ENCODE measurements around the gene NOL11.
A peak's percentile ranks its signal among the peaks of the same experiment; 100 is the strongest.
"Not testable (repeated sequence)": the region's sequence is repeated elsewhere in the genome, so short reads cannot be mapped to it uniquely, and the experiment has no call there.

NOL11 gene

GRCh38 chr17:67717624-67718324 lies at the start of gene NOL11:
TSS of gene NOL11 (plus strand) at chr17:67717936. CDS start at chr17:67717948, 12 bp downstream.
- DNase-seq: peak; percentile 99

DNA sequence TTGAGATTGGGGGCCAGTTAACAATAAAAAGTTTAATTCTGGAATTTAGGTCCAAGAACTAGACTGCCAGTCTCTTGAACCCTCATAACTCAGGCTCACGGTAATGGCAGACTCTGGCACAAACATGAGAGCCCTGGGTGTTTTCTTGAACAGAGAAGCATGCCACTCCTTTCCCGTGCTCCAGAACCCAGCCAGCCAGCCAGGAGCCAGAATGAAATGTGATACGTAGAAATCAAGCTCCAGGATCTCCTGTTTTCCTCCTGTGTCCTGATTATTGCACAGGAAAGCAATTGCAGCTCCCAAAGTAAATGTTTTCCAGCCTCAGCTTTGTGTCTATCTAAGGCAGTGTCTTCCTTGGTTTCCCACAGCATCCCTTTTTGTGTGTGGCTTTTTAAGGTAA lies 46.2 kb upstream of the NOL11 start:
- no peak for DNase-seq

DNA sequence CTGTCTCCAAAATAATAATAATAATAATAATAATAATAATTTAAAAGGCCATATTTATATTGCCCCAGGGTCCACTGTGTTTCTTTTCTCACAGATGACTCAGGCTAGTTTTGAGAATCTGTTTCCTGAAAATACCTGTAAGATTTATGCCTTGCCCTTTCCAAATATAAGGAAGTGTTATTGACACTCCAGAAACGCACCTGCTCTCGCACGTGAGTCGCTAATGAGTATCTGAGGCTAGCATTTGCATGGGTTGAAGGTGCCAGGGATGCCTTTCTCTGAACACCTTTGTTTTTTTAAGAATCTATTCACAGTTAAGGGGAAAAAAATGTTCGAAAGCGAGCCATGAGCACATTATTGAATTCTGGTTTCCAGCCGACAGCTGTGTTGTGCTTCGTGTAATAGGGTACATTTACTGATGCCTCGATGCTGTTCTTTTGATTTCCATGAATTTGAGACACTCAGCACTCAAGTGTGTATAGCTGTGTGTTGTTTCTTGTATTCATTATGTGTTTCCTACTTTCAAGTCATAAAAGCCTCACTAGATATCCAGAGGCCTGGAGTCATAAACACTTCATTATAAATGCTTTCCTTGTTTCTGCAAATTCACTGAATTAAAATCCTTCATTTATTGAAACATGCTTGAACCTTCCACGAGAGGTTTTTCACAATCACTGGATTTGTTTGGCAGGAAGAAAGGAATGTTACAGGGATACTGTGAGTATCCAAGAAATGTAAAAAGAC lies 45.0 kb upstream of the NOL11 start:
- no peak for DNase-seq

DNA sequence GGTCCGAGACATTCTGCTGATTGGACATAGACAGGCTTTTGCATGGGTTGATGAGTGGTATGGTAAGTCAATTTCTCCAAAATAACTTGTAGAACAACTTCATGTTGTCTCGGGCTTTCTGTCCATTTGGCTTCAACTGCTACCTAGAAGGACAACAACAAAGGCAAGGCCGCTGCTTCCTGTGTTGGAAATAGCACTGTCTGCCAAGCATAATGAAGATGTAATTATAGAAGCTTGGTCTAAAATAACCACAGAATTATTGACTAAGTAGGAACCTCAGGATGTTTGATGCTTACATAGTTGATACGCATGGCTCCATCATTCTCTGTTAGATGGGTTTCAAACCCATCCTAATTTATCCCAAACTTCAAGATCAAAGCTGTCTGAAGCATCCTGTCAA lies 42.3 kb upstream of the NOL11 start:
- DNase-seq: no peak

- DNase-seq: no peak
These were observed 41.4 kb upstream of the NOL11 start for GRCh38 chr17:67676305-67676704.

DNA sequence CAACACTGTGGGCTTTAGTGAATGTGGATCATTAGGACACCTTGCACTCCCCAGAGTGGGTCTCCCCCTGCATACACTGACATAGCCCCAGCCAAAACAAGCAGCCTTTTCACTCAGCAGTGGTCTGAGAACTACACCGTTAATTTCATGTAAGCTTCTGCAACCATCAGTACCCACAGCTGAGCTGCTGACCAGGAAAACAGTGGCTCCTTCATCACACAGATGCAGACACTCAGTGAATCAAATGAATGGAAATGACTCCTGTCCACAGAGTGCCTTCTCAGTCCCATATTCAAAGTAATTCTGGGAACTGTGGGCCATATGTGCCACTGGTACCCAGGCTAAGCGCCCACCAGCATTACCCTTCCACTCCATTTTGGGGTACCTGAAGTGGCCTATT lies 39.3 kb upstream of the NOL11 start:
- DNase-seq: no peak

- DNase-seq: no peak
These were observed 38.5 kb upstream of the NOL11 start for GRCh38 chr17:67679225-67679624.

GRCh38 chr17:67679721-67680120 lies 38.0 kb upstream of the NOL11 start:
- DNase-seq: no peak

- no peak for DNase-seq
These were observed 37.1 kb upstream of the NOL11 start for GRCh38 chr17:67680445-67681224.

DNA sequence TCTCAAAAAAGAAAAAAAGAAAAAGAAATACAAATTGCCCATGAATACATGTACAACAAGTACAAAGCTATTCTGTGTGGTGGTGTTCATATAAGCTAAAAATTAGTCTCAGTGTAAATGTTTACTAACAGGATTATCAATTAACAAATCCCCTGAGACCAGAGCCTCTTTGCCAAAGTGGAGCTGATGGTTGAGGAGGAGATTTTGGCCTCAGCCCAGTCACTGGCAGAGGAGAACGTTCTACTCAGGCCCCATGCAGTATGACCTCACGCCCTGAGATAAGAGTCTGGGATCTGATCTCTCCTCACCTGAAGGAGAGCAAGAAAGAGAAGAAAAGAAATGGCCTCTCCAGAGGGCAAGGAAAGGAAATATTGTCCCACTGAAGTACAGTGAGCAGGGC lies 35.5 kb upstream of the NOL11 start:
- DNase-seq: no peak

DNA sequence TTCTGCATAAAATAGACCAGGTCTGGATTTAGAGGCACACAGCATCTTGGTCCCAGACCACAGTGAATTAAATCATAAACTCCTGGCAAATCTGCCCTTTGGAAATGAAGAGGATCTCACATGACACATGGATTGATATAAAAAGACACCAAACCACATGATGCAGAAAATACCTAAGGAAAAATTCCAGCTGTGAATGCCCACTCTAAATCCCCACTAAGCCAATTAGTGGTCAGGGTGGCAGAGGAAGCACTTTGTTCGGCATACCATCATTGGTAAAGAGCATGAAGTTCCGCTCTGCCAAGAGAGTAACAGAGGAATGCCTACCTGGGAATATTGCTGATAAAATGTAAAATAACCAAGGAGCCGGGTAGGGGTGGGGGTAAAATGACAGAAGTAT lies 32.4 kb upstream of the NOL11 start:
- DNase-seq: no peak

DNA sequence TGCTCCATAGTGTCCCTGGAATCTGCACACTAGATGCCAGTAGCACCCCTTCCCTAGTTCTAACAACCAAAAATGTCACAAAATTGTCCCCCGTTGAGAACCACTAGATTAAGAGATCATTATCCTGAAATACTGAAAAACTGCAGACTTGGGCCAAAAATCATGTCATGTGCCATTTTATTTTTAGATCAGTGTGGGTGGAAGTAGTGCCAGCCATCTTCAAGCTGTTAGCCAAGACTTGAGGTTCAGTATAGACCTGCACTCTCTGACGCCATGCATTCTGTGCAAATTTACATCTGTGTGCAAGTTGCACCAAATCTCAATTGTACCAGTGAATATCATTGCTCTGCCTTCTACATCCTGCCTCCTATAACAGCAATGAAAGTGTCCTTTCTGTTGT lies 31.5 kb upstream of the NOL11 start:
- no peak for DNase-seq

GRCh38 chr17:67687511-67687910 lies 30.2 kb upstream of the NOL11 start:
- no peak for DNase-seq

GRCh38 chr17:67689534-67690177 lies 28.1 kb upstream of the NOL11 start:
- peak; percentile 87 for DNase-seq

GRCh38 chr17:67693811-67694210 lies 23.9 kb upstream of the NOL11 start:
- DNase-seq: no peak

DNA sequence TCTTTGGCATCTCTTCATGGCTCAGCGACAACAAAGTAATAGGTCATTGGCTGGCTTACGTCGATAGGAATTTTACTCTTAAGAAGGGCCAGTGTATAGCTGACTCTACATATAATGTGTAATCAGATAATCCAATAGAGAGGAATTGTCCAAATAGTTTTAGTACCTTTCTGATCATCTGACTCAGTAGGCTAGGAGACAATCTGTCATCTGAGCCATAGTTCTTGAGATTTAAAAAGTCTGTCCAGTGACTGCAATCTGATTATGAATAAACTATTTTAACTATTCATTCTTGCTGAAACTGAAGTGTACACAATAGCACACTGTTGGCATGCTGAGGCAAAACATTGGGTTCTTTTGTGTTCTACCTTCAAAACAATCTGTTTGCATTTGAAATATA lies 21.4 kb upstream of the NOL11 start:
- DNase-seq: no peak

GRCh38 chr17:67696853-67697498 lies 20.8 kb upstream of the NOL11 start:
- DNase-seq: no peak

- DNase-seq: no peak
These were observed 17.6 kb upstream of the NOL11 start for GRCh38 chr17:67700037-67700724.

- no peak for DNase-seq
These were observed 17.0 kb upstream of the NOL11 start for GRCh38 chr17:67700725-67701119.

DNA sequence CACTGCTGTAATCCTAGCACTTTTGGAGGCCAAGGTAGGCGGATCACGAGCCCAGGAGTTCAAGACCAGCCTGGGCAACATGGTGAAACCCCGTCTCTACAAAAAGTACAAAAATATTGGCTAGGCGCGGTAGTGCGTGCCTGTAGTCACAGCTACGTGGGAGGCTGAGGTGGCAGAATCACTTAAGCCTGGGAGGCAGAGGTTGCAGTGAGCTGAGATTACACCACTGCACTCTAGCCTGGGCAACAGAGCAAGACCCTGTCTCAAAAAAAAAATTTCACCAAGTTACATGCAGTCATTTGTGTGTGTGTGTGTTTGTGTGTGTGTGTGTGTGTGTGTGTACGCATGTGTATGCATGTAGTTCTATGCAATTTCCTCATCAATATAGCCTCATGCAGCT lies 14.9 kb upstream of the NOL11 start:
- not testable (repeated sequence) for DNase-seq

- no peak for DNase-seq
These were observed 10.3 kb upstream of the NOL11 start for GRCh38 chr17:67707442-67707841.

- no peak for DNase-seq
These were observed 9.4 kb upstream of the NOL11 start for GRCh38 chr17:67708378-67708777.
